ENCODE measurements around the gene ULBP1. TPM values are rescaled to one million over a fixed set of nuclear protein-coding genes. Genes with fewer than 3 reads are reported as not detected.
A peak's percentile ranks its signal among the peaks of the same experiment; 100 is the strongest.
"Not testable (repeated sequence)": the region's sequence is repeated elsewhere in the genome, so short reads cannot be mapped to it uniquely, and the experiment has no call there.

ULBP1 gene
- total and polyA plus RNA-seq, 2 donors from 2014 or later = 0.47 to 0.72 TPM

DNA sequence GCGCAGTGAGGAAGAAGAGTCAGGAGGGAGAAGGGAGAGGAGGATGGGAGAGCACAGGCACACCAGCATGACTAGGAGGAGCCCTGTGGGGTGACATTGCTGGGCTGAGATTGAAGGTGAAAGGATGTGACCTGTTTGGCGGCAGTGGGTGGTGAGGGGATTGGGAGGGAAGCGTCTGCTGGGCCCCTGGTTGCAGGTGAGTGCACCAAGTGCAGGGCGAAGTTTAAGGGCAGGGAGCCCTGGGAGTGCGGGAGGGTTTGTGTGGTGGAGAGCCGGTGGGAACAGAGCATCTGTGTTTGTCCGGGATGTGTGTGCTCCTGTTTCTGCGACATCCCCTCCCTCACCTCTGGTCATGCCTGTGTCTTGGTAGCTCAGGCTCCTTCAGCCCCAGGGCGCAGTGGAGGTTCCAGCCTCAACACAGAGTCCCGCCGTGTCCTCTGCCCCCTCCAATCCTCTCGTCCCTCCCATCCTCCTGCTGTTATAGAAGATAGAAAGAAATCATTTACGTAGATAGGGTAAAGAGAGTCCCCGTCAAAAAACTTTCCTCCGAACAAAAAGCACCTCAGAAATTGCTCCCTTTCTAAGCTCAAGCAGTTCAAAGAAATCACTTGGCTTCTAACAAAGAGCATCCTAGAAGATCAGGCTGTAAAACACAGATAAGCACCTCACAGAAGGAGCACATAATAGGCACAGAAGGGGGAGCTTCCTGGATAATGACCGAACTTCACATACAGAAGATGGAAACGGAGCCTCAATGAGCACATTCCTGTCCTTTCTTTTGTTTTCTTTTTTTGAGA, 25.0 kb downstream of the ULBP1 start:
- Histone ChIP-seq H3K9ac (ENCODE audit: low read length in 3 of 3) (no peak overlapping the region), H3K27me3 (ENCODE audit: control insufficient read depth, insufficient read depth, low read length) (peaks cover 77% of the 10 kb centered on the region), H3K9me3 (ENCODE audit: control insufficient read depth in 2 of 3, insufficient read depth in 1 of 3, low read length in 3 of 3) (peaks cover 0 to 16% (median 0%) of the 10 kb centered on the region in 3 donors), H3K4me1 (ENCODE audit: control insufficient read depth in 2 of 3, insufficient read depth in 2 of 3, low read depth in 1 of 3, low read length in 3 of 3) (peaks cover 0 to 9% (median 2%) of the 10 kb centered on the region in 3 donors), H3K27ac (ENCODE audit: low read depth in 2 of 2, low read length in 2 of 2) (no peak overlapping the region), H3K36me3 (ENCODE audit: control insufficient read depth in 2 of 3, insufficient read depth in 3 of 3, low read length in 3 of 3) (no peaks in the 10 kb centered on the region), H3K4me3 (ENCODE audit: low read length in 3 of 3) (no peak overlapping the region)
- DNase-seq (no peak), FAIRE-seq (no peak)
- intact Hi-C loops (cut with DNase I) = no loop called here
- TF ChIP-seq CTCF (IDR thresholded peaks at IDR 0.05; ENCODE audit: borderline replicate concordance, extremely low read depth, insufficient read depth) = no peak

DNA sequence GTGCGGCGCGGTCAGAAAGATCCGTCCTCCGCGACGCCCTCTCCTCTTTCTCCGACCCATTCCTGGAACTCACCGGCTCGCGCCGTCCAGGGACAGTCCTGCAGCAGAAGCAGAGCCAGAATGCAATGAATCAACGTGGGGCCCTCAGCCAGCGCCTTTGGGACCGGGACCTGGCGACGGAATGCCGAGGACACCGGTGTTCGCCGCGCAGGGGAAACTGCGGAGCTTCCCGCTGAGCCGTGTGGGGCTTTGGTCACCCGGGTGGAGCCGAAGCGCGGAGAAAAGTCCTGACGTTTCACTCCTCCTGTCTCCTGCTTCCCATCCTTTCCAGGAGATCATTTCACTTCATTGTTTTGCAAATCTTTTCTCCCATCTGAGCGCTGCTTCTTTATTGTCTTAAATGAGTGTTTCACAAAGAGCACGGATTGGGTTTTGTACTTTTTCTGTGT, 26.5 kb downstream of the ULBP1 start:
- no peak for DNase-seq
- Histone ChIP-seq H3K36me3 (ENCODE audit: control insufficient read depth in 2 of 3, insufficient read depth in 3 of 3, low read length in 3 of 3) (no peaks in the 10 kb centered on the region), H3K27me3 (ENCODE audit: control insufficient read depth, insufficient read depth, low read length) (peaks cover 72% of the 10 kb centered on the region), H3K4me1 (ENCODE audit: control insufficient read depth in 2 of 3, insufficient read depth in 2 of 3, low read depth in 1 of 3, low read length in 3 of 3) (peaks cover 0 to 9% (median 2%) of the 10 kb centered on the region in 3 donors), H3K4me3 (ENCODE audit: low read length in 3 of 3) (peak overlapping the region in 1 of 3 donors; percentile 43), H3K9ac (ENCODE audit: low read length in 3 of 3) (no peak overlapping the region), H3K9me3 (ENCODE audit: control insufficient read depth in 2 of 3, insufficient read depth in 1 of 3, low read length in 3 of 3) (peaks cover 0 to 16% (median 0%) of the 10 kb centered on the region in 3 donors), H3K27ac (ENCODE audit: low read depth in 2 of 2, low read length in 2 of 2) (no peak overlapping the region)
- no peak for TF ChIP-seq CTCF (IDR thresholded peaks at IDR 0.05; ENCODE audit: borderline replicate concordance, extremely low read depth, insufficient read depth)
- intact Hi-C loops (cut with DNase I) = no loop called here
- FAIRE-seq = no peak

DNA sequence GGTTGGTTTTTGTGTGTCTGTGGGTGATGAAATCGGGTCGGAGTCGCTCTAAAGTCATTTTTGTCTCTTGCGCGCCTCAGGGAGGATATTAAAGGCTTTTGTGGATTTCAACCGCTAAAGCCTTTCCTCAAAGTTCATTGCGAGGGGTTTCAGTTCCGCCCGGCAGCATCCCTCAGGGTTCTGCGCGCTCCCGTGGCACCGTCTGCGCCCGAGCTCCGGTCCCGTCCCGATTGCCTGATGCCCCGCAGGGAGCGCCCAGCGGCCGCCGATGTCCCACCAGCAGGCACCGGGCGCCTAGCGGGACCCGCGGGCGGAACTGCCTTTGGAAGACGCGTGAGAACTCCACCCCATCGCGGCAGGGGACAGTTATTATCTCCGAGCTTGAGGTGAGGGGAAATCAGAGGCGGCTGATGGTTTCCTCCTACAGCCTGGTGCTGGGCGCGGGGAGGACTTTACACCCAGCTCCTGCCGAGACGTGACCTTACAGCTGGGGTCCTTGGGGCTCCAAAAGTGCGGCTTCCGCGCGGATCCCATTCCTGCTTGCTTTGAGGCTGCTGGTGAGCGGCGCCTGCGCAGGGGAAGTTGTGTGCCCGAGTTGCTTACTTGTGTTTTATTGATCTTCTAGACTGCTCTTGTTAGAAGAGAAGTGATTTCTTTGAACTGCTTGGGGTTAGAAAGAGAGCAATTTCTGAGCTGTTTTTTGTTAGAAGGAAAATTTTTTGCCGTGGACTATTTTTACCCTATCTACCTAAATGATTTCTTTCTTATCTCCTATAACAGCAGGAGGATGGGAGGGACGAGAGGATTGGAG, 27.1 kb downstream of the ULBP1 start:
- H3K4me1 ChIP-seq (ENCODE audit: control insufficient read depth in 2 of 3, insufficient read depth in 2 of 3, low read depth in 1 of 3, low read length in 3 of 3) = peaks cover 0 to 9% (median 2%) of the 10 kb centered on the region in 3 donors
- H3K9ac ChIP-seq (ENCODE audit: low read length in 3 of 3) = no peak overlapping the region
- intact Hi-C loops (cut with DNase I) = no loop called here
- H3K27ac ChIP-seq (ENCODE audit: low read depth in 2 of 2, low read length in 2 of 2) = no peak overlapping the region
- TF ChIP-seq CTCF (IDR thresholded peaks at IDR 0.05; ENCODE audit: borderline replicate concordance, extremely low read depth, insufficient read depth) = no peak
- peak overlapping the region in 1 of 3 donors; percentile 43 for H3K4me3 ChIP-seq (ENCODE audit: low read length in 3 of 3)
- no peaks in the 10 kb centered on the region for H3K36me3 ChIP-seq (ENCODE audit: control insufficient read depth in 2 of 3, insufficient read depth in 3 of 3, low read length in 3 of 3)
- H3K27me3 ChIP-seq (ENCODE audit: control insufficient read depth, insufficient read depth, low read length) = peaks cover 66% of the 10 kb centered on the region
- FAIRE-seq = no peak
- DNase-seq = peak in 3 of 5 donors; percentile 34 to 46 (median 34)
- peaks cover 0 to 16% (median 0%) of the 10 kb centered on the region in 3 donors for H3K9me3 ChIP-seq (ENCODE audit: control insufficient read depth in 2 of 3, insufficient read depth in 1 of 3, low read length in 3 of 3)

- FAIRE-seq; H3K36me3 ChIP-seq (ENCODE audit: control insufficient read depth in 2 of 3, insufficient read depth in 3 of 3, low read length in 3 of 3); intact Hi-C loops (cut with DNase I); H3K4me1 ChIP-seq (ENCODE audit: control insufficient read depth in 2 of 3, insufficient read depth in 2 of 3, low read depth in 1 of 3, low read length in 3 of 3); H3K9ac ChIP-seq (ENCODE audit: low read length in 3 of 3); H3K27ac ChIP-seq (ENCODE audit: low read depth in 2 of 2, low read length in 2 of 2); H3K4me3 ChIP-seq (ENCODE audit: low read length in 3 of 3): not testable (repeated sequence)
- DNase-seq = peak in 1 of 5 donors; percentile 26
- H3K9me3 ChIP-seq (ENCODE audit: control insufficient read depth in 2 of 3, insufficient read depth in 1 of 3, low read length in 3 of 3) = peaks cover 0 to 16% (median 0%) of the 10 kb centered on the region in 3 donors
- H3K27me3 ChIP-seq (ENCODE audit: control insufficient read depth, insufficient read depth, low read length) = peaks cover 61% of the 10 kb centered on the region
Observed at GRCh38 chr6:149991472-149991795, 27.7 kb downstream of the ULBP1 start.
